ENCODE measurements around the gene CLEC12A. TPM values are rescaled to one million over a fixed set of nuclear protein-coding genes. Genes with fewer than 3 reads are reported as not detected.

Gene CLEC12A
- total RNA-seq, 1 experiment from 2014 or later: not detected

DNA sequence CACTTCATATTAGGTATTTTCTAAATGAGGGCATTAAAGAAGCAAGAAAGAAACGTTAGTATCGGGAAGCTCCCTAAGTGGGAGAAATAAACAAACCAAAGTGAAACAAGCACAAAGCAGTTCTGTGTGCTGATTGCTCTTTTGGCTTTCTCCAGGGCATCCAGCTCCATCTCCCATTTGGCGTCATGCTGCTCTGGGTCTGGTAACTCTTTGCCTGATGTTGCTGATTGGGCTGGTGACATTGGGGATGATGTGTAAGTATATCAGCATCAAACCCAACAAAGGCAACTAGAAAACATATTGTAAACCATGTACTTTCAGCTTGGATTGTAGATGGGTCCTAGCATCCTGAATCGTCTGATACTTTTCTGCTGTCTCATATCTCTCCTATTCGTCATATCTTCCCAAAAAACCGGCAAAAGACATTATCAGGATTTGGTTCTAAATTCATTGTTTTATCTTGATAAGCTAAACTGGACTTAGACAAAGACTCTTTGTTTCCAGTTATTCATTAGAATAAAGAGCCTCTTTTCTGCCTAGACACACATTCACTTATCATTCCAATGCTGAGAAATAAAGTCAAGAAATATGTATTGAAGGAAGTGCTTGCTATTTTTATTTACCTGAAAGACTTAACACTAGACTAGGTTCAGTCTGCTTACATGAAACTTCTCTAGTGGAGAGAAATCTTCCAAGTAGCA lies 41.6 kb downstream of the CLEC12A start:
- Histone ChIP-seq H3K4me3 (ENCODE audit: low read length) (no peak overlapping the region), H3K4me2 (ENCODE audit: low read length) (no peak overlapping the region), H3K36me3 (ENCODE audit: low read depth, low read length) (no peaks in the 10 kb centered on the region), H3F3A (ENCODE audit: low read length, unreplicated experiment) (no peaks in the 10 kb centered on the region), H3K4me1 (ENCODE audit: insufficient read depth, low read length) (peaks cover 11% of the 10 kb centered on the region), H2AFZ (ENCODE audit: low read length) (no peak overlapping the region), H3K9me2 (replicated peaks; ENCODE audit: low read length) (no peaks in the 10 kb centered on the region), H3K79me2 (ENCODE audit: low read length) (no peaks in the 10 kb centered on the region), H3K27me3 (ENCODE audit: low read length) (no peaks in the 10 kb centered on the region), H3K9ac (ENCODE audit: low read length) (no peak overlapping the region), H3K9me3 (ENCODE audit: low read length) (no peaks in the 10 kb centered on the region), H3K27ac (ENCODE audit: low read length) (no peak overlapping the region), H4K20me1 (ENCODE audit: low read length) (no peaks in the 10 kb centered on the region)
- ChIA-PET CTCF (no interaction called here), POLR2A (ENCODE audit: unreplicated experiment) (no interaction called here)
- ATAC-seq (no peak), DNase-seq (no peak)
- no TSS peak for BruUV-seq (replicated peaks)
- intact Hi-C loops (cut with micrococcal nuclease): no loop called here
- TF ChIP-seq EZH2phosphoT487 (IDR thresholded peaks at IDR 0.05; ENCODE audit: borderline replicate concordance, low read length): no peak
- TF ChIP-seq CTCF (conservative IDR thresholded peaks at IDR 0.05; ENCODE audit: low read depth, low read length): no peak
- TF ChIP-seq EZH2 (IDR thresholded peaks at IDR 0.05; ENCODE audit: low read length, unreplicated experiment): no peak

DNA sequence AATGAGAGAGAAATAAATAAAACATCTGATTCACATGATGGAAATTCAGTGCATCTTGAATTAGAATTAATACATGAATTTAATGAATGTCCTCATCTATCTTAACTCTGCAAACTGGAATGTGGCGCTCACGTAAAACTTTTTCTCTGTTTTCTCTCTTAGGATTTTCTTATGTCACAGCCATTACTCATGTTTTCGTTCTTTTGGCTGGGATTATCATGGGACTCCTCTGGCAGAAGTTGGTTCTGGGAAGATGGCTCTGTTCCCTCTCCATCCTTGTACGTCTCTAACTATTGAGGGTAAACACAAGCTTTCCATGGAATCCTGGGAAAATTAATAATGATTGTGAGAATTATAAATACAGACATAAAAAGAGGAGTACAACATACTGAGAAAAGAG lies 44.2 kb downstream of the CLEC12A start:
- POLR2A ChIA-PET (ENCODE audit: unreplicated experiment): no interaction called here
- ATAC-seq (no peak), DNase-seq (no peak)
- no peaks in the 10 kb centered on the region for H4K20me1 ChIP-seq (ENCODE audit: low read length)
- H3K9me3 ChIP-seq (ENCODE audit: low read length): no peaks in the 10 kb centered on the region
- H3K4me2 ChIP-seq (ENCODE audit: low read length): no peak overlapping the region
- H3K79me2 ChIP-seq (ENCODE audit: low read length): no peaks in the 10 kb centered on the region
- peaks cover 11% of the 10 kb centered on the region for H3K4me1 ChIP-seq (ENCODE audit: insufficient read depth, low read length)
- H3K4me3 ChIP-seq (ENCODE audit: low read length): no peak overlapping the region
- H3K9me2 ChIP-seq (replicated peaks; ENCODE audit: low read length): no peaks in the 10 kb centered on the region
- H3F3A ChIP-seq (ENCODE audit: low read length, unreplicated experiment): no peaks in the 10 kb centered on the region
- no peak overlapping the region for H3K27ac ChIP-seq (ENCODE audit: low read length)
- no peak overlapping the region for H3K9ac ChIP-seq (ENCODE audit: low read length)
- CTCF ChIA-PET: no interaction called here
- intact Hi-C loops (cut with micrococcal nuclease): no loop called here
- no peaks in the 10 kb centered on the region for H3K27me3 ChIP-seq (ENCODE audit: low read length)
- no TSS peak for BruUV-seq (replicated peaks)
- TF ChIP-seq EZH2 (IDR thresholded peaks at IDR 0.05; ENCODE audit: low read length, unreplicated experiment) (no peak), CTCF (conservative IDR thresholded peaks at IDR 0.05; ENCODE audit: low read depth, low read length) (no peak), EZH2phosphoT487 (IDR thresholded peaks at IDR 0.05; ENCODE audit: borderline replicate concordance, low read length) (no peak)
- no peaks in the 10 kb centered on the region for H3K36me3 ChIP-seq (ENCODE audit: low read depth, low read length)
- H2AFZ ChIP-seq (ENCODE audit: low read length): no peak overlapping the region

GRCh38 chr12:10016881-10017280 lies 45.7 kb downstream of the CLEC12A start:
- no TSS peak for BruUV-seq (replicated peaks)
- H3F3A ChIP-seq (ENCODE audit: low read length, unreplicated experiment): no peaks in the 10 kb centered on the region
- peaks cover 11% of the 10 kb centered on the region for H3K4me1 ChIP-seq (ENCODE audit: insufficient read depth, low read length)
- H3K4me3 ChIP-seq (ENCODE audit: low read length): no peak overlapping the region
- DNase-seq (peak; percentile 54), ATAC-seq (peak; percentile 65)
- no peaks in the 10 kb centered on the region for H3K27me3 ChIP-seq (ENCODE audit: low read length)
- H2AFZ ChIP-seq (ENCODE audit: low read length): no peak overlapping the region; the same call in 1 of the 2 replicates
- peak overlapping the region; percentile 21; the same call in 1 of the 2 replicates for H3K27ac ChIP-seq (ENCODE audit: low read length)
- TF ChIP-seq CTCF (conservative IDR thresholded peaks at IDR 0.05; ENCODE audit: low read depth, low read length) (no peak), EZH2 (IDR thresholded peaks at IDR 0.05; ENCODE audit: low read length, unreplicated experiment) (no peak), EZH2phosphoT487 (IDR thresholded peaks at IDR 0.05; ENCODE audit: borderline replicate concordance, low read length) (no peak)
- no peak overlapping the region for H3K9ac ChIP-seq (ENCODE audit: low read length)
- POLR2A ChIA-PET (ENCODE audit: unreplicated experiment): no interaction called here
- no peaks in the 10 kb centered on the region for H4K20me1 ChIP-seq (ENCODE audit: low read length)
- no peaks in the 10 kb centered on the region for H3K9me2 ChIP-seq (replicated peaks; ENCODE audit: low read length)
- no peaks in the 10 kb centered on the region for H3K79me2 ChIP-seq (ENCODE audit: low read length)
- CTCF ChIA-PET: no interaction called here
- no peaks in the 10 kb centered on the region for H3K9me3 ChIP-seq (ENCODE audit: low read length)
- H3K36me3 ChIP-seq (ENCODE audit: low read depth, low read length): no peaks in the 10 kb centered on the region
- H3K4me2 ChIP-seq (ENCODE audit: low read length): no peak overlapping the region
- intact Hi-C loops (cut with micrococcal nuclease): loop anchor here (2.0 kb wide), 1 partner anchor 14 kb away; the partner anchor contains the start of gene CLEC9A

Measured in PC-3 (cell line).